PC-9 (cell line): ENCODE results near the gene CHRNA7. TPM values are rescaled to one million over a fixed set of nuclear protein-coding genes. Genes with fewer than 3 reads are reported as not detected.

Experiments used
- BruUV-seq: library from RNA; stranded (reverse); fragments of 400-500 nt; replicated peaks from 2 replicates; lab custom pipeline; 2021; lab: Mats Ljungman, UMichigan
- CTCF ChIA-PET: fragments of 300-600 bp; sonication (Branson Sonifier 250); formaldehyde crosslinking; loops from one replicate; lab custom pipeline; 2022; ENCODE audit warnings: antibody characterized with exemption; lab: Charles Lee
- POLR2A ChIA-PET: fragments of 300-600 bp; sonication (Branson Sonifier 250); formaldehyde crosslinking; loops from one replicate; lab custom pipeline; 2022; ENCODE audit warnings: antibody characterized with exemption; ENCODE audit not compliant: unreplicated experiment; lab: Charles Lee
- DNase-seq, 2 experiments: peaks; one replicate each; pipeline versions ENCODE4 v3.0.0 to v3.0.0-alpha.2; 2015 to 2022; ENCODE audit warnings: mixed read lengths in 1 of 2
- H2AFZ ChIP-seq: fragments of 200-600 bp; sonication (generic); 2 replicates; pipeline ENCODE4 v1.8.1; 2017; ENCODE audit warnings: antibody characterized with exemption
- H3F3A ChIP-seq: fragments of 200-600 bp; sonication (generic); 2 replicates; pipeline ENCODE4 v1.8.1; 2017; ENCODE audit warnings: antibody characterized with exemption, mild to moderate bottlenecking, low read depth; ENCODE audit not compliant: insufficient read depth
- H3K27ac ChIP-seq: fragments of 200-600 bp; sonication (generic); 2 replicates; pipeline ENCODE4 v1.6.1; 2016; ENCODE audit warnings: mixed run types
- H3K27me3 ChIP-seq: fragments of 200-600 bp; sonication (generic); 2 replicates; pipeline ENCODE4 v1.6.1; 2016; ENCODE audit warnings: low read depth, mixed run types; ENCODE audit not compliant: insufficient read depth
- H3K36me3 ChIP-seq: fragments of 200-600 bp; sonication (generic); 2 replicates; pipeline ENCODE4 v1.6.1; 2016; ENCODE audit warnings: low read depth, mixed run types
- H3K4me1 ChIP-seq: fragments of 200-600 bp; sonication (generic); replicated peaks from 2 replicates; pipeline ENCODE4 v1.6.1; 2016; ENCODE audit warnings: mixed run types; ENCODE audit not compliant: insufficient read depth
- H3K4me2 ChIP-seq: fragments of 200-600 bp; sonication (generic); 2 replicates; pipeline ENCODE4 v1.6.1; 2017; ENCODE audit warnings: mixed run types
- H3K4me3 ChIP-seq: fragments of 200-600 bp; sonication (generic); 2 replicates; pipeline ENCODE4 v1.6.1; 2016; ENCODE audit warnings: mixed run types
- H3K79me2 ChIP-seq: fragments of 200-600 bp; sonication (generic); 2 replicates; pipeline ENCODE4 v1.6.1; 2017; ENCODE audit warnings: low read depth, mixed run types
- H3K9me2 ChIP-seq: fragments of 200-600 bp; sonication (generic); 2 replicates; pipeline ENCODE4 v1.8.1; 2017; ENCODE audit warnings: mild to moderate bottlenecking; ENCODE audit not compliant: insufficient read depth
- H3K9me3 ChIP-seq: fragments of 200-600 bp; sonication (generic); 2 replicates; pipeline ENCODE4 v1.8.1; 2016; ENCODE audit warnings: low read depth; ENCODE audit not compliant: insufficient read depth
- H4K20me1 ChIP-seq: fragments of 200-600 bp; sonication (generic); 2 replicates; pipeline ENCODE4 v1.8.1; 2017; ENCODE audit not compliant: insufficient read depth
- EZH2 ChIP-seq: fragments of 200-600 bp; sonication (generic); IDR thresholded peaks from 2 replicates; pipeline ENCODE4 v1.8.0; 2017; ENCODE audit warnings: antibody characterized with exemption, low read depth
- intact Hi-C: fragments of 100-400 bp; cut with micrococcal nuclease; formaldehyde crosslinking; loops from one replicate; pipeline ENCODE4 v1.10.0; 2022; ENCODE audit not compliant: unreplicated experiment
- total RNA-seq: library from RNA; stranded (reverse); gene quantifications from 2 replicates; pipeline ENCODE4 v1.2.3, GENCODE V29; 2021
- TF ChIP-seq, protein P1 (sequence below): fragments of 200-600 bp; sonication (generic); conservative IDR thresholded peaks from 2 replicates; pipeline ENCODE4 v1.6.1; 2017; ENCODE audit warnings: mixed run types, antibody characterized with exemption, mild to moderate bottlenecking, moderate library complexity

CHRNA7 gene
- total RNA-seq, 1 experiment from 2014 or later: not detected

DNA sequence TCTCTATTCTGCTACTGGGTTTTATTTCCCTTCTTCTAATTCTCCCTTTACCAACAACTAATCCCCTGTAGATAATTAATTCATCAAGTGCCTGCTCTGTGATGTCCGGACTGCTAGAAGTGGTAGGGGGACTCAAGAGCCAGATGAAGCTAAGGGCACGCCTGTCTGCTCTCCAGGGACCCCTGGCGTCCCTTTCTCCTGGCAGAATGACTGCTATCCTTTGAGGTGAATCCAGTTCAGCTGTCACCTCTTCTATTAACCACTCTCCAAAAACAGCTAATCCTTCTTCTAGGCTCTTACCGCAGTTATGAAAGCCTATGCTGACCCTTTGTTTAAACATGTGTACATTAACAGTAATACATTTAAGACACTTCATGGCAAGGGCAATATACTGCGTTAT is 1.4 kb upstream of the CHRNA7 start:
- H4K20me1 ChIP-seq: no peaks in the 10 kb centered on the region
- no peak for DNase-seq
- TF ChIP-seq, protein P1, sequence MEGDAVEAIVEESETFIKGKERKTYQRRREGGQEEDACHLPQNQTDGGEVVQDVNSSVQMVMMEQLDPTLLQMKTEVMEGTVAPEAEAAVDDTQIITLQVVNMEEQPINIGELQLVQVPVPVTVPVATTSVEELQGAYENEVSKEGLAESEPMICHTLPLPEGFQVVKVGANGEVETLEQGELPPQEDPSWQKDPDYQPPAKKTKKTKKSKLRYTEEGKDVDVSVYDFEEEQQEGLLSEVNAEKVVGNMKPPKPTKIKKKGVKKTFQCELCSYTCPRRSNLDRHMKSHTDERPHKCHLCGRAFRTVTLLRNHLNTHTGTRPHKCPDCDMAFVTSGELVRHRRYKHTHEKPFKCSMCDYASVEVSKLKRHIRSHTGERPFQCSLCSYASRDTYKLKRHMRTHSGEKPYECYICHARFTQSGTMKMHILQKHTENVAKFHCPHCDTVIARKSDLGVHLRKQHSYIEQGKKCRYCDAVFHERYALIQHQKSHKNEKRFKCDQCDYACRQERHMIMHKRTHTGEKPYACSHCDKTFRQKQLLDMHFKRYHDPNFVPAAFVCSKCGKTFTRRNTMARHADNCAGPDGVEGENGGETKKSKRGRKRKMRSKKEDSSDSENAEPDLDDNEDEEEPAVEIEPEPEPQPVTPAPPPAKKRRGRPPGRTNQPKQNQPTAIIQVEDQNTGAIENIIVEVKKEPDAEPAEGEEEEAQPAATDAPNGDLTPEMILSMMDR: no peak
- no peak for TF ChIP-seq EZH2
- intact Hi-C loops: no loop called here
- H3K79me2 ChIP-seq: no peaks in the 10 kb centered on the region
- CTCF ChIA-PET: no interaction called here
- H2AFZ ChIP-seq: no peak overlapping the region
- no peaks in the 10 kb centered on the region for H3K9me3 ChIP-seq
- H3K27me3 ChIP-seq: no peaks in the 10 kb centered on the region
- no peaks in the 10 kb centered on the region for H3K9me2 ChIP-seq
- no peaks in the 10 kb centered on the region for H3K36me3 ChIP-seq
- POLR2A ChIA-PET: no interaction called here
- H3K27ac ChIP-seq: no peak overlapping the region
- no peak overlapping the region for H3K4me3 ChIP-seq
- H3K4me2 ChIP-seq: no peak overlapping the region
- no TSS peak for BruUV-seq
- no peaks in the 10 kb centered on the region for H3K4me1 ChIP-seq
- H3F3A ChIP-seq: no peaks in the 10 kb centered on the region

DNA sequence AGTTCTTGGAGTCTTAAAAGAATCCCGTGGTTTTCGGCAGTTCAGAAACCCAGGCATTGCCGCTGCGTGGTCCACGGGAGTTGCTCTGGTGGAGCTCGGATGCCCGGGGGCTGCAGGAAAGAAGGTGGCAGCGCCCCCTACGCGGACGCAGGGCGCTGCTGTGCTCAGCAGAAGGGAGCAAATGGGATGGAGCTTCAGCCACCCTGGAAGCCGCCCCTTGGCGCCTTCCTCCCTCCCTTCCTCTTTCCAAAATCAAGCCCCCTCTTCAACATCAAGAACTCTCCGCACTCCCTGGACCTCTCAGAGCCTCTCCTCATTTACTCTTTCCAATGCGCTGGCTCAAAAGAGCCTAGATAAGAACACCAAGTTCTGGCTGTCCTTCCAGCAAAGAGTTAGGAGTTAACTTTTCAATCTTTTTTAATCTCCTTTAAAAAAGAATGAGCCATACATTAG is 880 bp upstream of the CHRNA7 start:
- DNase-seq: no peak
- Histone ChIP-seq H3K4me3 (no peak overlapping the region), H3K27me3 (no peaks in the 10 kb centered on the region)

DNA sequence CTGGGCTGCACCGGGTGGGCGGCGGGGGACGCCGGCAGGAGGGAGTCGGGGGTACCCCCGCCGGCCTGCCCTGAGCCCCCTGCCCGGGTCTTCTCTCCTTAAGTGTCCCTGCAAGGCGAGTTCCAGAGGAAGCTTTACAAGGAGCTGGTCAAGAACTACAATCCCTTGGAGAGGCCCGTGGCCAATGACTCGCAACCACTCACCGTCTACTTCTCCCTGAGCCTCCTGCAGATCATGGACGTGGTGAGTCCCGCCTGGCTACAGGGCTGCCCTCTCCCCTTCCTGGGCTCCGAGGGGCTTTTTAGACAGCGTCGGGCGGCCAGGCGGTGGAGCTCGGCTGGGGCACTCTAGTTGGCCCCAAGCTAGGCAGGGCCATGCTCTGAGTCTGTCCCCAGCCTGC is 480 bp downstream of the CHRNA7 start:
- H3K4me2 ChIP-seq: no peak overlapping the region
- H3K27ac ChIP-seq: no peak overlapping the region
- ChIA-PET POLR2A (no interaction called here), CTCF (no interaction called here)
- no peaks in the 10 kb centered on the region for H3K9me3 ChIP-seq
- no peak for DNase-seq
- H4K20me1 ChIP-seq: no peaks in the 10 kb centered on the region
- H2AFZ ChIP-seq: no peak overlapping the region
- no TSS peak for BruUV-seq
- TF ChIP-seq EZH2: no peak
- TF ChIP-seq, protein P1: no peak
- no peak overlapping the region for H3K4me3 ChIP-seq
- H3K79me2 ChIP-seq: no peaks in the 10 kb centered on the region
- H3K27me3 ChIP-seq: no peaks in the 10 kb centered on the region
- no peaks in the 10 kb centered on the region for H3K36me3 ChIP-seq
- H3F3A ChIP-seq: no peaks in the 10 kb centered on the region
- no peaks in the 10 kb centered on the region for H3K9me2 ChIP-seq
- intact Hi-C loops: no loop called here
- H3K4me1 ChIP-seq: no peaks in the 10 kb centered on the region

More for the DNA sequence above, 880 bp upstream of the CHRNA7 start:
- H3K36me3 ChIP-seq: no peaks in the 10 kb centered on the region
- no peak overlapping the region for H3K4me2 ChIP-seq
- no peak overlapping the region for H2AFZ ChIP-seq
- ChIA-PET CTCF (no interaction called here), POLR2A (no interaction called here)
- TF ChIP-seq, protein P1: no peak
- no peak for TF ChIP-seq EZH2
- BruUV-seq: no TSS peak
- no peaks in the 10 kb centered on the region for H3K9me3 ChIP-seq
- H4K20me1 ChIP-seq: no peaks in the 10 kb centered on the region
- no peaks in the 10 kb centered on the region for H3K4me1 ChIP-seq
- H3K9me2 ChIP-seq: no peaks in the 10 kb centered on the region
- intact Hi-C loops: no loop called here
- no peak overlapping the region for H3K27ac ChIP-seq
- H3K79me2 ChIP-seq: no peaks in the 10 kb centered on the region
- H3F3A ChIP-seq: no peaks in the 10 kb centered on the region
